HFF-Myc (cell line): Measurements from ENCODE around the gene LDLRAP1.

Source experiments
- DNase-seq: peaks from one replicate; pipeline ENCODE4 v3.0.0-alpha.2; 2011; ENCODE audit warnings: low read depth; ENCODE audit errors: extremely low read depth
- H3K4me3 ChIP-seq: replicated peaks from 2 replicates; pipeline ENCODE4 v1.5.1; 2011; ENCODE audit warnings: low read depth, mild to moderate bottlenecking, control low read depth, low read length
- CTCF ChIP-seq: IDR thresholded peaks from 2 replicates; pipeline ENCODE4 v1.5.1; 2012; ENCODE audit warnings: mild to moderate bottlenecking, low read depth, low read length, control low read depth; ENCODE audit errors: missing control alignments

The LDLRAP1 gene

GRCh38 chr1:25571522-25571970, 28.1 kb downstream of the LDLRAP1 start:
- TF ChIP-seq CTCF = no peak
- no peak overlapping the region for H3K4me3 ChIP-seq
- no peak for DNase-seq

- H3K4me3 ChIP-seq = no peak overlapping the region
- no peak for TF ChIP-seq CTCF
- DNase-seq = no peak
These were observed 28.7 kb downstream of the LDLRAP1 start for GRCh38 chr1:25572107-25572506.

GRCh38 chr1:25572708-25573590, 29.5 kb downstream of the LDLRAP1 start:
- peak; percentile 72 for TF ChIP-seq CTCF
- H3K4me3 ChIP-seq = no peak overlapping the region
- no peak for DNase-seq

- no peak for DNase-seq
- H3K4me3 ChIP-seq = no peak overlapping the region
- no peak for TF ChIP-seq CTCF
These were observed 30.2 kb downstream of the LDLRAP1 start for GRCh38 chr1:25573591-25573930.

GRCh38 chr1:25573961-25574360, 30.6 kb downstream of the LDLRAP1 start:
- TF ChIP-seq CTCF = no peak
- no peak for DNase-seq
- no peak overlapping the region for H3K4me3 ChIP-seq

- TF ChIP-seq CTCF = no peak
- no peak overlapping the region for H3K4me3 ChIP-seq
- DNase-seq = no peak
These were observed 31.8 kb downstream of the LDLRAP1 start for GRCh38 chr1:25575191-25575590.
